Parathyroid adenoma (tissue), 2 donors: Measurements from ENCODE around the gene TYSND1.

ENCODE experiments used
- H2AFZ ChIP-seq: fragments of 300-600 bp; sonication (generic); one replicate; pipeline ENCODE4 v1.7.0; 2017; ENCODE audit warnings: antibody characterized with exemption, mild to moderate bottlenecking
- H3K27ac ChIP-seq: fragments of 300-600 bp; sonication (generic); one replicate; pipeline ENCODE4 v1.7.0; 2017
- H3K27me3 ChIP-seq: fragments of 300-600 bp; sonication (generic); one replicate; pipeline ENCODE4 v1.7.0; 2017; ENCODE audit warnings: low read length; ENCODE audit not compliant: control insufficient read depth, insufficient read depth
- H3K36me3 ChIP-seq: fragments of 300-600 bp; sonication (generic); one replicate; pipeline ENCODE4 v1.7.0; 2017; ENCODE audit warnings: low read length; ENCODE audit not compliant: control insufficient read depth, insufficient read depth
- H3K4me1 ChIP-seq: fragments of 300-600 bp; sonication (generic); one replicate; pipeline ENCODE4 v1.7.0; 2017; ENCODE audit warnings: control low read depth
- H3K4me2 ChIP-seq: fragments of 300-600 bp; sonication (generic); one replicate; pipeline ENCODE4 v1.7.0; 2017; ENCODE audit warnings: low read length
- H3K4me3 ChIP-seq: fragments of 300-600 bp; sonication (generic); one replicate; pipeline ENCODE4 v1.7.0; 2017; ENCODE audit warnings: low read depth, low read length
- H3K79me2 ChIP-seq: fragments of 300-600 bp; sonication (generic); one replicate; pipeline ENCODE4 v1.7.0; 2017; ENCODE audit warnings: control low read depth
- H3K9ac ChIP-seq: fragments of 300-600 bp; sonication (generic); one replicate; pipeline ENCODE4 v1.7.0; 2017; ENCODE audit warnings: mild to moderate bottlenecking
- H3K9me3 ChIP-seq: fragments of 300-600 bp; sonication (generic); one replicate; pipeline ENCODE4 v1.7.0; 2017; ENCODE audit warnings: low read length; ENCODE audit not compliant: control insufficient read depth
- CTCF ChIP-seq: fragments of 300-600 bp; sonication (generic); IDR thresholded peaks from one replicate; pipeline ENCODE4 v1.7.0; 2017; ENCODE audit warnings: antibody characterized with exemption, mild to moderate bottlenecking
- donor health status: primary hyperparathyroidism.

The TYSND1 gene

GRCh38 chr10:70167246-70167645 is 20.7 kb upstream of the TYSND1 start:
- H3K4me2 ChIP-seq = no peak overlapping the region
- no peak overlapping the region for H3K9ac ChIP-seq
- no peak overlapping the region for H3K27ac ChIP-seq
- no peak overlapping the region for H3K4me3 ChIP-seq
- no peak for TF ChIP-seq CTCF
- no peaks in the 10 kb centered on the region for H3K9me3 ChIP-seq
- H3K79me2 ChIP-seq = peaks cover 61% of the 10 kb centered on the region
- H3K27me3 ChIP-seq = no peaks in the 10 kb centered on the region
- H2AFZ ChIP-seq = no peak overlapping the region
- peaks cover 5% of the 10 kb centered on the region for H3K4me1 ChIP-seq
- H3K36me3 ChIP-seq = no peaks in the 10 kb centered on the region

- H3K4me1 ChIP-seq = peaks cover 5% of the 10 kb centered on the region
- H3K4me3 ChIP-seq = no peak overlapping the region
- TF ChIP-seq CTCF = no peak
- H3K9me3 ChIP-seq = no peaks in the 10 kb centered on the region
- H3K27me3 ChIP-seq = no peaks in the 10 kb centered on the region
- H3K79me2 ChIP-seq = peaks cover 69% of the 10 kb centered on the region
- H3K36me3 ChIP-seq = no peaks in the 10 kb centered on the region
- H2AFZ ChIP-seq = no peak overlapping the region
- H3K4me2 ChIP-seq = no peak overlapping the region
- no peak overlapping the region for H3K27ac ChIP-seq
- no peak overlapping the region for H3K9ac ChIP-seq
Measured at GRCh38 chr10:70166394-70166793, 19.9 kb upstream of the TYSND1 start.

- H3K4me2 ChIP-seq = no peak overlapping the region
- H3K27me3 ChIP-seq = no peaks in the 10 kb centered on the region
- peaks cover 7% of the 10 kb centered on the region for H3K4me1 ChIP-seq
- no peak overlapping the region for H3K27ac ChIP-seq
- H3K4me3 ChIP-seq = no peak overlapping the region
- H3K36me3 ChIP-seq = no peaks in the 10 kb centered on the region
- H3K79me2 ChIP-seq = peaks cover 66% of the 10 kb centered on the region
- no peak for TF ChIP-seq CTCF
- H2AFZ ChIP-seq = no peak overlapping the region
- no peak overlapping the region for H3K9ac ChIP-seq
- no peaks in the 10 kb centered on the region for H3K9me3 ChIP-seq
Measured at GRCh38 chr10:70164163-70164562, 17.7 kb upstream of the TYSND1 start.

- H2AFZ ChIP-seq = no peak overlapping the region
- H3K9me3 ChIP-seq = no peaks in the 10 kb centered on the region
- TF ChIP-seq CTCF = no peak
- H3K36me3 ChIP-seq = no peaks in the 10 kb centered on the region
- peaks cover 60% of the 10 kb centered on the region for H3K79me2 ChIP-seq
- H3K9ac ChIP-seq = no peak overlapping the region
- H3K27ac ChIP-seq = no peak overlapping the region
- H3K4me2 ChIP-seq = no peak overlapping the region
- H3K4me1 ChIP-seq = peaks cover 7% of the 10 kb centered on the region
- no peaks in the 10 kb centered on the region for H3K27me3 ChIP-seq
- no peak overlapping the region for H3K4me3 ChIP-seq
Measured at GRCh38 chr10:70163448-70163847, 16.9 kb upstream of the TYSND1 start.

- Histone ChIP-seq H3K27ac (no peak overlapping the region), H3K4me1 (peaks cover 7% of the 10 kb centered on the region), H3K4me2 (no peak overlapping the region), H3K36me3 (no peaks in the 10 kb centered on the region), H3K4me3 (no peak overlapping the region), H3K9ac (no peak overlapping the region), H3K27me3 (no peaks in the 10 kb centered on the region), H3K9me3 (no peaks in the 10 kb centered on the region), H3K79me2 (peaks cover 55% of the 10 kb centered on the region), H2AFZ (no peak overlapping the region)
- no peak for TF ChIP-seq CTCF
Measured at GRCh38 chr10:70162892-70163201, 16.3 kb upstream of the TYSND1 start.
